Panc1 (cell line): ENCODE results near the gene THSD7A. TPM values are rescaled to one million over a fixed set of nuclear protein-coding genes. Genes with fewer than 3 reads are reported as not detected.

Source experiments
- ATAC-seq: fragments of 200-7000 bp; cut with Tn5 transposase; 2 replicates; pipeline ENCODE4 v1.9.1; 2020; ENCODE audit warnings: mild to moderate bottlenecking, moderate library complexity
- BruUV-seq: library from RNA; stranded (reverse); fragments of 400-500 nt; replicated peaks from 2 replicates; lab custom pipeline; 2021; lab: Mats Ljungman, UMichigan
- CTCF ChIA-PET: fragments of 300-600 bp; sonication (Branson Sonifier 250); formaldehyde crosslinking; loops from one replicate; lab custom pipeline; 2022; ENCODE audit warnings: antibody characterized with exemption; lab: Charles Lee
- POLR2A ChIA-PET: fragments of 300-600 bp; sonication (Branson Sonifier 250); formaldehyde crosslinking; loops from one replicate; lab custom pipeline; 2022; ENCODE audit warnings: antibody characterized with exemption; lab: Charles Lee
- DNase-seq: peaks from one replicate; pipeline ENCODE4 v3.0.0-alpha.2; 2010; ENCODE audit warnings: low read depth, low spot score
- H3K27ac ChIP-seq: 2 replicates; pipeline ENCODE4 v1.5.1; 2011; ENCODE audit warnings: mild to moderate bottlenecking, low read length, inconsistent platforms
- H3K27me3 ChIP-seq: fragments of 200-500 bp; sonication (Bioruptor generic); 2 replicates; pipeline ENCODE4 v1.6.0; 2014; ENCODE audit warnings: low read length, inconsistent platforms; ENCODE audit not compliant: control insufficient read depth, insufficient read depth
- H3K36me3 ChIP-seq: fragments of 200-500 bp; sonication (Bioruptor generic); 2 replicates; pipeline ENCODE4 v1.5.1; 2014; ENCODE audit warnings: inconsistent platforms, mild to moderate bottlenecking, low read length, moderate library complexity; ENCODE audit not compliant: control insufficient read depth, insufficient read depth
- H3K4me1 ChIP-seq: 2 replicates; pipeline ENCODE4 v1.5.1; 2011; ENCODE audit warnings: inconsistent platforms, mild to moderate bottlenecking, low read length, moderate library complexity; ENCODE audit not compliant: control insufficient read depth, insufficient read depth
- H3K4me3 ChIP-seq, 2 experiments: 2 replicates each; pipeline ENCODE4 v1.5.1; 2011 to 2012; ENCODE audit warnings: low read depth in 2 of 2, low read length in 2 of 2, mild to moderate bottlenecking in 2 of 2, inconsistent platforms in 1 of 2, moderate library complexity in 1 of 2
- H3K9me3 ChIP-seq: fragments of 200-500 bp; sonication (Bioruptor generic); 2 replicates; pipeline ENCODE4 v1.5.1; 2014; ENCODE audit warnings: low read depth, mild to moderate bottlenecking, inconsistent platforms, low read length, moderate library complexity; ENCODE audit not compliant: control insufficient read depth, insufficient read depth
- CTCF ChIP-seq: fragments of 450-650 bp; IDR thresholded peaks from 2 replicates; pipeline ENCODE4 v1.5.1; 2017; ENCODE audit warnings: mild to moderate bottlenecking
- POLR2AphosphoS5 ChIP-seq: IDR thresholded peaks from 2 replicates; pipeline ENCODE4 v1.6.1; 2012; ENCODE audit warnings: mild to moderate bottlenecking, low read depth, low read length, moderate library complexity
- REST ChIP-seq, 2 experiments: IDR thresholded peaks; 2 replicates each; pipeline ENCODE4 v1.6.1; 2011 to 2012; ENCODE audit warnings: low read depth in 2 of 2, control low read depth in 1 of 2, low read length in 1 of 2, mild to moderate bottlenecking in 1 of 2, moderate library complexity in 1 of 2; ENCODE audit not compliant: insufficient read depth in 1 of 2
- SIN3A ChIP-seq: IDR thresholded peaks from 2 replicates; pipeline ENCODE4 v1.6.1; 2012; ENCODE audit warnings: low read depth, mild to moderate bottlenecking, low read length, moderate library complexity, borderline replicate concordance; ENCODE audit not compliant: insufficient read depth
- TCF7L2 ChIP-seq: IDR thresholded peaks from 2 replicates; pipeline ENCODE4 v1.6.1; 2011; ENCODE audit warnings: mild to moderate bottlenecking, low read depth, low read length, inconsistent platforms
- in situ Hi-C: cut with HindIII; loops from 2 replicates; pipeline ENCODE4 v1.10.0; 2016; ENCODE audit warnings: low sequenced_read_pairs, low pct_unique_long_range_greater_than_20kb
- intact Hi-C: fragments of 100-400 bp; cut with micrococcal nuclease; formaldehyde crosslinking; loops from one replicate; pipeline ENCODE4 v1.10.0; 2022; ENCODE audit not compliant: unreplicated experiment
- total RNA-seq: library from RNA; stranded (reverse); gene quantifications from one replicate; pipeline ENCODE4 v1.2.1, GENCODE V29; 2021; ENCODE audit not compliant: unreplicated experiment

The THSD7A gene
- total RNA-seq, 1 experiment from 2014 or later = 38.6 TPM

- H3K27ac ChIP-seq = no peak overlapping the region
- DNase-seq (no peak), ATAC-seq (no peak)
- no peaks in the 10 kb centered on the region for H3K9me3 ChIP-seq
- BruUV-seq = no TSS peak
- no peaks in the 10 kb centered on the region for H3K36me3 ChIP-seq
- ChIA-PET CTCF (no interaction called here), POLR2A (no interaction called here)
- peaks cover 10% of the 10 kb centered on the region; the same call in 1 of the 2 replicates for H3K27me3 ChIP-seq
- H3K4me1 ChIP-seq = no peaks in the 10 kb centered on the region
- intact Hi-C loops = no loop called here
- in situ Hi-C loops = no loop called here
- no peak overlapping the region for H3K4me3 ChIP-seq
- TF ChIP-seq SIN3A (no peak), TCF7L2 (no peak), CTCF (no peak), POLR2AphosphoS5 (no peak), REST (IDR thresholded peaks at IDR 0.05; ENCODE audit: insufficient read depth in 1 of 2, low read depth in 2 of 2, low read length in 1 of 2) (no peak)
Measured at GRCh38 chr7:11335947-11336346, 496.1 kb downstream of the THSD7A start.

- ATAC-seq (no peak), DNase-seq (no peak)
- in situ Hi-C loops (no loop called here), intact Hi-C loops (no loop called here)
- no peaks in the 10 kb centered on the region for H3K9me3 ChIP-seq
- no peaks in the 10 kb centered on the region for H3K4me1 ChIP-seq
- ChIA-PET POLR2A (no interaction called here), CTCF (no interaction called here)
- BruUV-seq = no TSS peak
- TF ChIP-seq SIN3A (no peak), REST (IDR thresholded peaks at IDR 0.05; ENCODE audit: insufficient read depth in 1 of 2, low read depth in 2 of 2, low read length in 1 of 2) (no peak), CTCF (no peak), TCF7L2 (no peak), POLR2AphosphoS5 (no peak)
- no peak overlapping the region for H3K27ac ChIP-seq
- H3K36me3 ChIP-seq = no peaks in the 10 kb centered on the region
- no peak overlapping the region for H3K4me3 ChIP-seq
- peaks cover 10% of the 10 kb centered on the region for H3K27me3 ChIP-seq
Measured at GRCh38 chr7:11332865-11333228, 499.2 kb downstream of the THSD7A start.
